Measurements from ENCODE around the gene ESPNL.

The ESPNL gene

DNA sequence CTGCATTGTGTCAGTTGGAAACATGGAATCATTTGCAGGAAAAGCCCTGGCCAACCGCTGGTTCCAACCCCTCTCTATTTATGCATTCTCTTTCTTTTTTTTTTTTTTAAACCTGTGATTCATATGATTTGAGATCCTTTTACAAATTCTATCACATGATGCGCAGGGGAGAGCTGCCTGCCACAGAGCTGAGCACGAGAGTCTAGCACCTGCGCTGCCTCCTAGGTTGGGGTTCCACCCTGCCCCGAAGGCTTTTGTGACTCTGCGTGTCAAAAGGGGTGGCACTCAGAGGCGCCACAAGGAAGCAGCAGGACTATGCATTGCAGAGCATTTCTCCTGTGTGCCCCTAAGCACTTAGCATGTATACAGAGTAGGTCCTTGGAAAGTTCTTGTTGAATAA is 17.3 kb upstream of the ESPNL start:
- no peak overlapping the region for H3K4me2 ChIP-seq
- H3K36me3 ChIP-seq = peaks cover 43 to 86% (median 62%) of the 10 kb centered on the region in 11 experiments
- TF ChIP-seq Cebpa-rat (IDR thresholded peaks at IDR 0.05) = no peak
- H3K9ac ChIP-seq = no peak overlapping the region
- no peaks in the 10 kb centered on the region for H3K27me3 ChIP-seq
- peaks cover 0 to 3% (median 0%) of the 10 kb centered on the region in 11 experiments; a peak in 3 of 22 replicates for H3K9me3 ChIP-seq (replicated peaks in 1 of 11)
- peaks cover 0 to 6% (median 0%) of the 10 kb centered on the region in 11 experiments; a peak in 1 of 22 replicates for H4K20me1 ChIP-seq
- H3K27ac ChIP-seq = no peak overlapping the region
- peaks cover 11 to 18% (median 16%) of the 10 kb centered on the region in 10 experiments for H3K4me1 ChIP-seq
- no peak overlapping the region for H3K4me3 ChIP-seq

DNA sequence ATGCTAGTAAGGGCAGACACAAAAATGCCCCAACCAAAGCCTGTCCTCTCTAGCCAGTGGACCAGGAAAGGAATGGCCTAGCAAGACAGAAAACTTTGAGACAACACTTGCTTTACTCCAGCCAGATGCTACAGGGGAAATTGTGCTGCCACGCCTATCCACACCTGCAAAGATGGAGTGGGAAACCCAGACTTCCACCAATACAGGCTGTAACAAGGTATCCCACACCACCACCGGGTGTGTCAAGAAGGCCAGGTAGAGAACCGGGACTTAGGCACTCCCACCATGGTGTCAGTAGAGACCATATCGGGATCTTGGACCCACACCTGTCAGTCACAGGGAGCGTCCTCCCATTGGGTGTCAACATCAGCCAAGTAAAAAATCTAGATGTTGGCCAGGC is 16.2 kb upstream of the ESPNL start:
- Histone ChIP-seq H3K9ac (no peak overlapping the region), H3K4me1 (peaks cover 11 to 25% (median 18%) of the 10 kb centered on the region in 10 experiments), H3K4me2 (no peak overlapping the region), H3K9me3 (replicated peaks in 1 of 11) (no peaks in the 10 kb centered on the region), H3K27me3 (no peaks in the 10 kb centered on the region), H3K27ac (no peak overlapping the region), H4K20me1 (peaks cover 0 to 6% (median 0%) of the 10 kb centered on the region in 11 experiments; a peak in 1 of 22 replicates), H3K4me3 (no peak overlapping the region), H3K36me3 (peaks cover 42 to 79% (median 58%) of the 10 kb centered on the region in 11 experiments)
- no peak for TF ChIP-seq Cebpa-rat (IDR thresholded peaks at IDR 0.05)

GRCh38 chr2:238084761-238085160 is 15.4 kb upstream of the ESPNL start:
- Histone ChIP-seq H3K4me3 (no peak overlapping the region), H4K20me1 (peaks cover 0 to 6% (median 0%) of the 10 kb centered on the region in 11 experiments; a peak in 1 of 22 replicates), H3K36me3 (peaks cover 42 to 71% (median 57%) of the 10 kb centered on the region in 11 experiments), H3K4me1 (peaks cover 11 to 25% (median 18%) of the 10 kb centered on the region in 10 experiments), H3K27me3 (no peaks in the 10 kb centered on the region), H3K9me3 (replicated peaks in 1 of 11) (no peaks in the 10 kb centered on the region), H3K27ac (no peak overlapping the region), H3K9ac (no peak overlapping the region), H3K4me2 (no peak overlapping the region)
- no peak for TF ChIP-seq Cebpa-rat (IDR thresholded peaks at IDR 0.05)

- TF ChIP-seq Cebpa-rat (IDR thresholded peaks at IDR 0.05) = no peak
Measured at GRCh38 chr2:238085899-238086298, 14.2 kb upstream of the ESPNL start.

GRCh38 chr2:238087211-238087610 is 12.9 kb upstream of the ESPNL start:
- no peak for TF ChIP-seq Cebpa-rat (IDR thresholded peaks at IDR 0.05)
- Histone ChIP-seq H3K4me1 (peaks cover 11 to 25% (median 18%) of the 10 kb centered on the region in 10 experiments), H3K4me3 (no peak overlapping the region), H4K20me1 (peaks cover 0 to 6% (median 0%) of the 10 kb centered on the region in 11 experiments; a peak in 1 of 22 replicates), H3K36me3 (peaks cover 20 to 68% (median 42%) of the 10 kb centered on the region in 11 experiments), H3K9ac (no peak overlapping the region), H3K27me3 (no peaks in the 10 kb centered on the region), H3K27ac (no peak overlapping the region), H3K4me2 (peak overlapping the region; percentile 3 to 64 (median 58); a peak in 20 of 22 replicates), H3K9me3 (replicated peaks in 1 of 11) (no peaks in the 10 kb centered on the region)

More at GRCh38 chr2:238085899-238086298, 14.2 kb upstream of the ESPNL start:
- Histone ChIP-seq H3K4me1 (peaks cover 11 to 25% (median 18%) of the 10 kb centered on the region in 10 experiments), H3K27me3 (no peaks in the 10 kb centered on the region), H3K4me2 (no peak overlapping the region), H3K27ac (no peak overlapping the region), H3K9ac (no peak overlapping the region), H3K36me3 (peaks cover 33 to 68% (median 52%) of the 10 kb centered on the region in 11 experiments), H3K9me3 (replicated peaks in 1 of 11) (no peaks in the 10 kb centered on the region), H3K4me3 (no peak overlapping the region), H4K20me1 (peaks cover 0 to 6% (median 0%) of the 10 kb centered on the region in 11 experiments; a peak in 1 of 22 replicates)

DNA sequence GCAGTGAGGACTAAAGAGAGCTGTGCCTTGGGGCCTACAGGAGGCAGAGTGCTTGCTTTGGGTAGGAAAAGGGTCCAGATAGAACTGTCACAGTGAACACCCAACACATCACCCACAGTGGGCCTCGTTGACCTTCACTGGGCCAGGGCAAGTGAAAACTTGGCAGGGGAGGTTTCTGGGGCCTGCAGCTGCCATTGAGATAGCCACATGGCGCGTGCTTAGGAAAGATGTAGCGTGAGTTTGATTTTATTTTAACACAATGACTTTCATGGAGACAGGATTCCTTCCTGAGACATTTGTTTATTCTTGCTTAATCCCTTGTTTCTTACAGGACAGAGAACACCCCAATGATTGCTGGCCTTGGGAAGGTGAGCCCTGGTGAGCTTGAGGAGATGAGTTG is 9.3 kb upstream of the ESPNL start:
- Histone ChIP-seq H3K4me1 (peaks cover 11 to 25% (median 18%) of the 10 kb centered on the region in 10 experiments), H3K36me3 (peaks cover 0 to 44% (median 22%) of the 10 kb centered on the region in 11 experiments; a peak in 14 of 22 replicates), H4K20me1 (peaks cover 0 to 6% (median 0%) of the 10 kb centered on the region in 11 experiments; a peak in 1 of 22 replicates), H3K4me3 (no peak overlapping the region), H3K4me2 (no peak overlapping the region), H3K9ac (no peak overlapping the region), H3K27ac (no peak overlapping the region), H3K27me3 (no peaks in the 10 kb centered on the region), H3K9me3 (replicated peaks in 1 of 11) (no peaks in the 10 kb centered on the region)
- no peak for TF ChIP-seq Cebpa-rat (IDR thresholded peaks at IDR 0.05)

- no peaks in the 10 kb centered on the region for H3K27me3 ChIP-seq
- no peaks in the 10 kb centered on the region for H3K9me3 ChIP-seq (replicated peaks in 1 of 11)
- H3K36me3 ChIP-seq = peaks cover 0 to 43% (median 16%) of the 10 kb centered on the region in 11 experiments; a peak in 14 of 22 replicates
- H3K4me3 ChIP-seq = no peak overlapping the region
- no peak overlapping the region for H3K4me2 ChIP-seq
- H3K9ac ChIP-seq = no peak overlapping the region
- H4K20me1 ChIP-seq = peaks cover 0 to 6% (median 0%) of the 10 kb centered on the region in 11 experiments; a peak in 1 of 22 replicates
- H3K4me1 ChIP-seq = peaks cover 9 to 19% (median 15%) of the 10 kb centered on the region in 10 experiments
- no peak overlapping the region for H3K27ac ChIP-seq
- no peak for TF ChIP-seq Cebpa-rat (IDR thresholded peaks at IDR 0.05)
Measured at GRCh38 chr2:238091436-238092060, 8.6 kb upstream of the ESPNL start.

GRCh38 chr2:238092486-238093035 is 7.6 kb upstream of the ESPNL start:
- H3K9me3 ChIP-seq (replicated peaks in 1 of 11) = no peaks in the 10 kb centered on the region
- H3K9ac ChIP-seq = no peak overlapping the region
- TF ChIP-seq Cebpa-rat (IDR thresholded peaks at IDR 0.05) = no peak
- peaks cover 0 to 9% (median 0%) of the 10 kb centered on the region in 11 experiments; a peak in 4 of 22 replicates for H4K20me1 ChIP-seq
- H3K27ac ChIP-seq = no peak overlapping the region
- H3K4me3 ChIP-seq = no peak overlapping the region
- no peaks in the 10 kb centered on the region for H3K27me3 ChIP-seq
- peaks cover 0 to 43% (median 16%) of the 10 kb centered on the region in 11 experiments; a peak in 14 of 22 replicates for H3K36me3 ChIP-seq
- no peak overlapping the region for H3K4me2 ChIP-seq
- H3K4me1 ChIP-seq = peaks cover 2 to 9% (median 4%) of the 10 kb centered on the region in 10 experiments; a peak in 18 of 20 replicates
